ENCODE data around the gene AHNAK.

- TF ChIP-seq CTCF (conservative IDR thresholded peaks at IDR 0.05 in 1 of 2, IDR thresholded peaks at IDR 0.05 in 1 of 2; ENCODE audit: extremely low read depth in 1 of 2, insufficient read depth in 1 of 2, low read depth in 1 of 2, low read length in 2 of 2) (no peak), EZH2 (IDR thresholded peaks at IDR 0.05; ENCODE audit: borderline replicate concordance, low read length) (no peak)
These were observed 58.7 kb downstream of the AHNAK start for GRCh38 chr11:62487738-62488551.

Measured in mammary epithelial cell (primary cell).